Fibroblast of gingiva (primary cell): ENCODE measurements around the gene C17orf114.
"Not testable (repeated sequence)": the region's sequence is repeated elsewhere in the genome, so short reads cannot be mapped to it uniquely, and the experiment has no call there.

ENCODE experiments used
- DNase-seq: peaks from one replicate; pipeline ENCODE4 v3.0.0-alpha.2; 2011; ENCODE audit warnings: low read depth

C17orf114 gene

GRCh38 chr17:4802228-4802627 lies at the start of gene C17orf114:
Gene C17orf114 (minus strand): TSS chr17:4802328.
- no peak for DNase-seq

DNA sequence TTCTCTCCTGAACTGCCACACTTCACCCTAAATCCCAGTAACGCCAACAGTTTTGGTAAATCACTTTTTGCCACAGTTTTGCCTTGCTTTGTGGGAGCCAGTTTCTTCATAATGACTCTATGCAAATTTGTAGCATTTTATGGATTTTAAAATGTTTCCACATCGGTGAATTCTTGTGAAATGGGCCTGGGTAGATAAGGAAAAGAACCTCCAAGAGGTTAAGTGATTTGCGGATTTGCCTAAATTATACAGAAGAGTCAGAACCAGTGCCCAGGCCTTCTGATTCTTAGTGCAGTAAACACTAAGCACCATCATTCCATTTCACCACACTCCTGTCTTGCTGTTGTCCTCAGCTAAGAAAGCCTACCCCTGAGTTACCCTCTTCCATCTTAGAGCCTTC lies 49.0 kb upstream of the C17orf114 start:
- DNase-seq = no peak

DNA sequence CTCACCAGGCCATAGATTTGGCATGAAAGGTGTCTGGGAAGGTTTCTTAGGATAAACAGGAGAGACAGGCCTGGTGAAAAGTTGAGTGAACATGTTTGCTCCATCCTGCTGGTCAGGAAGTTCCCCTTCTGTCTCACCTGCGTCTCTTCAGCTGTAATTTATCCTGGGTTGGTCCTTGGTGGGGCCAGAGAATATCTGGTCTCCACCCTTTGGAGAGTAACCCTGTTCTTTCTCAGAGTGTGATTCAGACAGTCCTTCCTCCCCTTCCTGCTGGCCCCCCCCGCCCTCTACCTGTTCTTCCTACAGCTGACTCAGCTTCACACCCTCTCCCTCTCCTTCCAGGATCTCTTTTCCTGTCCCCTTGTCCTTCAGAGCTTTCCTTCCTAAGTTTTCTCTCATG lies 48.1 kb upstream of the C17orf114 start:
- DNase-seq = no peak

- no peak for DNase-seq
Measured at GRCh38 chr17:4849011-4849536, 46.9 kb upstream of the C17orf114 start.

DNA sequence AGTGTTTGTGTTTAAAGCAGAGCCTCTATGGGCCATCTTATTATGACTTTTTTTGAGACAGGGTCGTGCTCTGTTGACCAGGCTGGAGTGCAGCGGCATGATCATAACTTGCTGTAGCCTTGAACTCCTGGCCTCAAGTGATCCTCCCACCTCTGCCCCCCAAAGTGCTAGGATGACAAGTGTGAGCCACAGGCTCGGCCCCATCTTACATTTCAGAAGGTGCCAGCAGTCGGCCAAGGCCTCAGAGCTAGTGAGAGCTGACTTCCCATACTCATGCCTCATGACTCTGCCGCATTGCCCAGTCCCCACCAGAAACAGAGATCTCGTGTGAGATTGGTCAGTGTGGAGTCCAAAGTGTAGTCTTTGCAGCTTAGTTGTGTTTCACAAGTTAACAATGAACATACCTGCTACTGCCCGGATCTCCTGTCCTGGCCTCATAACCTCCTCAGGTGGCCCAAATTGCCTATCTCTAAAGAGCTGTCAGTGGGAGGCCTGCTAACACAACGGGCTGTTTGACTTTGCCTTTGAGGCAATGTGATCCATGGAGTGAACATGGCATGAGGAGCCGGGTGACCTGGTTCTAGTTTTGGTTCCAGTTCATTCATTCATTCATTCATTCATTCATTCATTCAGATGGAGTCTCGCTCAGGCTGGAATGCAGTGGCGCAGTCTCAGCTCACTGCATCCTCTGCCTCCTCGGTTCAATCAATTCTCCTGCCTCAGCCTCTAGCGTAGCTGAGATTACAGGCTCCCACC lies 44.7 kb upstream of the C17orf114 start:
- DNase-seq = no peak

- no peak for DNase-seq
Measured at GRCh38 chr17:4845118-4845517, 43.0 kb upstream of the C17orf114 start.

GRCh38 chr17:4843321-4844000 lies 41.3 kb upstream of the C17orf114 start:
- DNase-seq = no peak

DNA sequence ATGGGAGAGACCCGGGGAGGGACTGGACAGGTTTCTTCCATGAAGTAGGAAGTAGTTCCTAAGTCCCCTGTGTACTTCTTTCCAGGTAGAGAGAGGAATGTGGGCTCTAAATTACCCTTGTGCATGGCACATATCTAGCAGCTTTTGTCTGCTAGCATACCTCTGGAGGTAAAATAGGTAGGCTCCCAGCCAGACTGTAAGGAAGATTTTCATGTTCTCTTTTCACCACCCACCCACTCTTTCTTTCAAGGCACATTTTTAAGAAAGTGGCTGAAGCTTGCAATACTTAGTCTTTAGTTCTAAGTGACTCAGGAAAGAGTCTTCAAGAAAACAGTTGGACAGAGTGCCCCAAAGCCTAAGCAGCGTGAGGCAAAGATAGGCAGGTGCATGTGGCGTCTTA lies 40.2 kb upstream of the C17orf114 start:
- DNase-seq = no peak

DNA sequence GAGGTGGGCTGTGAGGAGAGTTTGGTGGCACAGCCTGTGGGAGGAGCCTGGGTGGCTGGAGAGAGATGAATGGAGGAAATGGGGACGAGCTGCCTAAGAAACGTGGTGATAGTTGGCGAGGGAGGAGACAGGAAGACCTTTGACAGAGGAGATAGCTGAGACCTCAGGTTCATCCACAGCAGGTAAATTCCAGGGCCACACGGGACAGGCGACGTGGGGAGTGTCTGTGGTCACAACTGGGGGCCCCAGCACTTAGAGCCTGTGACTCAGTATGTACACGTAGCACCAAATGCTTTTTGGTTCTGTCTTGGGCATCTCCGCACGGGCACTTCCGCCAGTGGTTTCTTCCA lies 38.7 kb upstream of the C17orf114 start:
- DNase-seq = no peak

DNA sequence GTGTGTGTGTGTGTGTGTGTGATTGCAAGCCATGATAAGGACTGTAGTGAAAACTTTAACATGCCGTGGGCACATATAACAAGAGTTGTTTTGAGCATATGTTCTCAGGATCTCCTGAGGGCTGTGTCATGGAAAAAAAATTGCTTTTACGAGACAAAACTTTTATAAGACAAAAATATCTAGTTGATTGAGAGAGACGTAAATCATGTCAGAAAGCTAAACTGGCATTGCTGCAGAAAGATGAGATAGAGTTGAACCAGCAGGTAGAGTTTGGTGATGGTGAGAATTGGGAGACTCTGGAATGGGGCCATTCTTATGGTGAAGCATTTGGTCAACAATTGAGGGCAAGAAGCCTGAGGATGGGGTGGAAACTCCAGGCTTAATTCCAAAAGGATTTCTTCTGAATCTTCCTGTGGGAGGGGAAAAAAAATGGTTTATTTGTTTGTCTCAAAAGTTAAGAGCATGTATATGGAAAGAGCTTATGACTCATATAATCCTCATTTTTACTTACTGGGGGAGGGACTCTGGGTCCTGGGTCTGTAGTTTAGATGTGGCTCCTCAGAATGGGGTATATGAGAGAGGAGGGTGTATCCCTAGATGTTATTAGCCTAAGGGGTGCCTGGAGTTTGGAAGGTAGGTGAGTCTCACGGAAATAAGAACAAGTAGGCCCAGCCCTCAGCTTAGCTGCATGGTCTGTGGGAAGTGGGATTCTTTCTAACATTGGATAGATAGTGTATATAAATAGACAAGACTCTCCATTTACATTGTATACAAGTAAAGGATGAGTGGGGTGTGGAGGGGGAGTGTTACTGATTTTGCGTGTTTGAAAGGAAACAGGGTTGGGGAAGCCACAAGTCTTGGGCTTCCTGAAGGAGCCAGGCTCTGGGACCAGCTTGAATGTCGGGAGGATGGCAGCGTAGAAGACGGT lies 38.1 kb upstream of the C17orf114 start:
- no peak for DNase-seq

DNA sequence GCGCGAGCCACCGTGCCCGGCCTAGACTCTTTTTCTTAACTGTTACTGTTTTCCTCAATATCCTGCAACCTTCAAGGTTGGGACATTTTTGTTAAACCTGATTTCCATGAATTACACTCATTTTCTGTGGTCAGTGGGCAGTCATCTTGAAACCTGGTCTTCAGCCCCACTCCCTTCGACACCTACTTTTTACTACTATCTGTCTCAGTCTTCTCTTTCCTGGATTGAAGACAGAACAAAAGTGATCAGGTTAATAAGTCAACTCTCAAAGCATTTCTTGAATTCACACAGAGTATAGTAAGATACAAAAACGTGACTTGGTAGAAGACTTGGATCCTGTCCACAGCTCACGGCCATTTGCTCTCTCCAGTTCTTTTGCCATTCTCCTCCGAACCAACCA lies 37.1 kb upstream of the C17orf114 start:
- no peak for DNase-seq

DNA sequence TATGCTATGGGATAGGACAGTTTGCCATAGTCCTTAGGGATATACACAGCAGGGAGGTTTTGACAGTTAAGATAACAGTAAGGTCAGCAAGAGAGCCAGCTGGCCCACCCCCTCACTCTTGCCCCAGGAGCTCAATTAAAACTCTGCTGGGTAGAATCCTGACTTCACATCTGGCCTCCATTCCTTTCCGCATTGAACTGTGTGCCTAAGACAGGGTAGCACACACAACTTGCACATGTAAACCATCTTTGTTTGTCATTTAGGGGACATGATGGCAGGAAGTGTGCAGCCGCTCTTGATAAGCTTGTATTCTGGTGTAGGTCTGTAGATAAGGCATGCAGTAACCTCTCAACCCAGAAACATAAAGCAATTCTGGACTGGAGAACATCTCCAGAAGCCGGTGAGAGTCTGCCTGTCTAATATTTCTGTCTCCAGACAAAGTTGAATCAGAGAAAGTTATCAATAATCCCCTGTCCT lies 36.2 kb upstream of the C17orf114 start:
- no peak for DNase-seq

DNA sequence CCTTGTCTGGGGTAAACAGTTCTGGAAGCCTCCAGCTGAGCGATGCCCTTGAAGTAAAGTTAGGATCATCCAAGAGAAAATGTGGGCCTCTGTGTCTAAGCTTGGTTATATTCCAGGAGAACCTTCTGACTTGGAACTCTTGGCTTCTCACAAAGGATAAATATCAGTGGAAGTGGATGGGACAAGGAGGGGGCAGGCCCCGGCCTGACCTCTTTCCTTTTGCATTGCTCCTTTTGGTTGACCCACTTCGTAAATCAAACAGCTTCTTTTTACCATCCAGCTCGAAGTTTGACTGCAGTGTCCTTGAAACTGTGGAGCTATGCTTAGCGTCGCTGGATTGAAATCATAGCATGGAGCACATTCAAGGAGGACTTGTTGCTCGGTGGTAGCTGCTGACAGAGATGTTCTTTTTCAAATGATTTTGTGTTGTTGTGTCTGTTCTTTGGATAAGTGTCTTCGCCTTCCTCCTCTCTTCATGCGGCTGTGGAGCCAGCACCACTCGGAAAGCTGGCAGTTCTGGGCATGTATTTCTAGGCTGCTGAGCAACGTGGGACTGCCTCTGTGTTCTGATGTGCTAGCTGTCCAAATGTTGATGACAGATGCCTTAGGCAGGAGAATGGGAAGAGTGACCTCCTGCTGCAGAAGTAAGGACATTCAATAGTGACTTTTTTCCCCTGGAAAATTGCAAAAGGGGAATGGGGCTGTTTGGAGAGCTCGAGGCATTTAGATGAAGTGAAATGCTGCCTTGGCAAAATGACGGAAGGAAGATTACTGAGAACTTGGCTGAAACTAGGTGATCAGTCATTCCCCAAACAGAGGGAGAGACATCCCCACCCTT lies 35.6 kb upstream of the C17orf114 start:
- DNase-seq = no peak

GRCh38 chr17:4836221-4836620 lies 34.1 kb upstream of the C17orf114 start:
- DNase-seq = no peak

- DNase-seq = no peak
Measured at GRCh38 chr17:4834681-4835020, 32.5 kb upstream of the C17orf114 start.

- peak; percentile 66 for DNase-seq
Measured at GRCh38 chr17:4833941-4834680, 32.0 kb upstream of the C17orf114 start.

DNA sequence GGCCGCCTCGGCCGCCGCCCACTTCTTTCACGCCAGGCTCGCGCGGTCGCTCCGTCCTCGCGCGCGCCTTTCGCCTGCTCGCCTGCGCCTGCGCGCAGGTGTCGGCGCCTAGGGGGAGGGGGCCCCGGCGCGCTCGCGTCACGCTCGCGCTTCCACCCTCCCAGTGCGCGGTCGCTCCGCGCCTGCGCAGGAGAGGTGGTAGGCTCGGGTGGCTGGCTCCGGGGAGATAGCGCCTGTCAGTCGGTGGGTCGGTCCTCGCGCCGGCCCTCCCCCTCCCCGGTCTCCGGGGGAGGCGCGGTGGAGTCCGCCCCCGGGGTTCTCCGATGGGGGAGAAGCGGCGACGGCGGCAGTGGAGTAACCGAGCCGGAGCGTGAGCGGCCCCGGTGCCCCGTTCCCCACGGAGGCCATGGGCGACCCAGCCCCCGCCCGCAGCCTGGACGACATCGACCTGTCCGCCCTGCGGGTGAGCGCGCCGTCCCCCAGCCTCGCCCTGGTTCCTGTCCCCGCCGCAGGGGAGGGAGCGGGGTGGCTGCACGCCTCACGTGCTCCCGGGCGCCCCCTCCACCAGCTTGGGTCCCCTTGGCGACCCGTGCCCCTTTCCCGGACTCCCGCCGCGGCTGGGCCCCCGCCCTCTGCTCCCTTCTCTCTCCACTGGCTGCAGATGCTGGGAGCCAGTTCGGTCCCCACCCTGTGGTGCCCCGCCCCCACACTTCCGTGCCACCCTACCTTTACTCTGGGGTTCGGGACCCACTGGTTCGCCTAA lies 31.2 kb upstream of the C17orf114 start, which contains the start of gene MINK1:
MINK1 (plus strand) TSS at position 163 of the 763 bp plus-strand sequence; CDS start at position 407, 244 bp downstream.
- peak; percentile 90 for DNase-seq

- DNase-seq = not testable (repeated sequence)
Measured at GRCh38 chr17:4832829-4833177, 30.7 kb upstream of the C17orf114 start.

GRCh38 chr17:4827399-4827798 lies 25.3 kb upstream of the C17orf114 start:
- no peak for DNase-seq
